Esophagus squamous epithelium (tissue), 4 donors: ENCODE data around the gene GNB1L.

ENCODE experiments used
- POLR2A ChIP-seq, 4 donors: fragments of 450-650 bp; IDR thresholded peaks; one replicate each; pipeline ENCODE4 v1.6.1; 2017; ENCODE audit warnings: antibody characterized with exemption in 4 of 4, mild to moderate bottlenecking in 4 of 4, moderate library complexity in 3 of 4
- TF ChIP-seq, protein P1 (sequence below), 6 experiments: fragments of 450-650 bp in 4 of 6; fragments of 200-600 bp in 2 of 6; sonication (generic) in 2 of 6; IDR thresholded peaks; one replicate each; pipeline ENCODE4 v1.5.1; 2016 to 2019; ENCODE audit warnings: antibody characterized with exemption in 6 of 6, mild to moderate bottlenecking in 4 of 6, moderate library complexity in 4 of 6

DNA sequence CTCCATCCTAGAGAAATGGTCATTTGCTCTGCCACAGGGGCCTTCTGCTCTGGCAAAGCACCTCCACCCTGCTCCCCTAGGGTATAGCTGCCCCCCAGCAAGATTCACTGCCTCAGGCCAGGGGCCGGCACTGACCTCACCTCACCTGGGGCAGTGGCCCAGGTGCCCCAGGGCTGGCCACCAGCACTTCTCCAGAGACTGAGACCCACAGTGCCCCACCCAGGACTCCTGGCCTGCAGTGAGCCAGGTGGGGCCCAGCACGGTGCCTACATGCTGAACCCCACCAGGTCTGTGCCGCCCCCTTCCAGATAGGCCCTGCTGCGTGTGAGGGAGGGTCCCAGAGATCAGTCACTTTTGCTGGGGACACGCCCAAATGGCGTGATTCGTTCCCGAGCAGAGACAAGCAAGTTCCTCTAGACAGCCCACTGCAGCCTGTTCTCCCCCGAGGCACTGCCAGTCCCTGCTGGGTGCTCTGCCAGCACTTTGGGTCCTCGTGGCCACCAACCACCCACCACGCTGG is 10.8 kb downstream of the GNB1L start:
- TF ChIP-seq, protein P1, sequence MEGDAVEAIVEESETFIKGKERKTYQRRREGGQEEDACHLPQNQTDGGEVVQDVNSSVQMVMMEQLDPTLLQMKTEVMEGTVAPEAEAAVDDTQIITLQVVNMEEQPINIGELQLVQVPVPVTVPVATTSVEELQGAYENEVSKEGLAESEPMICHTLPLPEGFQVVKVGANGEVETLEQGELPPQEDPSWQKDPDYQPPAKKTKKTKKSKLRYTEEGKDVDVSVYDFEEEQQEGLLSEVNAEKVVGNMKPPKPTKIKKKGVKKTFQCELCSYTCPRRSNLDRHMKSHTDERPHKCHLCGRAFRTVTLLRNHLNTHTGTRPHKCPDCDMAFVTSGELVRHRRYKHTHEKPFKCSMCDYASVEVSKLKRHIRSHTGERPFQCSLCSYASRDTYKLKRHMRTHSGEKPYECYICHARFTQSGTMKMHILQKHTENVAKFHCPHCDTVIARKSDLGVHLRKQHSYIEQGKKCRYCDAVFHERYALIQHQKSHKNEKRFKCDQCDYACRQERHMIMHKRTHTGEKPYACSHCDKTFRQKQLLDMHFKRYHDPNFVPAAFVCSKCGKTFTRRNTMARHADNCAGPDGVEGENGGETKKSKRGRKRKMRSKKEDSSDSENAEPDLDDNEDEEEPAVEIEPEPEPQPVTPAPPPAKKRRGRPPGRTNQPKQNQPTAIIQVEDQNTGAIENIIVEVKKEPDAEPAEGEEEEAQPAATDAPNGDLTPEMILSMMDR (IDR thresholded peaks at IDR 0.05): no peak
- TF ChIP-seq POLR2A (IDR thresholded peaks at IDR 0.05): no peak
